HepG2 (cell line): ENCODE results near the gene TMED6. TPM values are rescaled to one million over a fixed set of nuclear protein-coding genes. Genes with fewer than 3 reads are reported as not detected.

Experiments
- AGO2 ChIP-seq: fragments of 200-400 bp; formaldehyde crosslinking; optimal IDR thresholded peaks from 2 replicates; pipeline ENCODE3; 2017; ENCODE audit warnings: mild to moderate bottlenecking, low read depth, low read length, moderate library complexity
- FOXO4 ChIP-seq: sonication (generic); formaldehyde crosslinking; conservative IDR thresholded peaks from 2 replicates; pipeline ENCODE4 v1.8.1; 2023; ENCODE audit warnings: missing genetic modification reagents
- HNF4A ChIP-seq: sonication (generic); formaldehyde crosslinking; IDR thresholded peaks from 2 replicates; pipeline ENCODE4 v1.4.0; 2020; ENCODE audit warnings: missing genetic modification reagents
- LCORL ChIP-seq, 2 experiments: fragments of 450-650 bp in 1 of 2; sonication (generic) in 1 of 2; formaldehyde crosslinking in 1 of 2; IDR thresholded peaks; 2 replicates each; pipeline versions ENCODE4 v1.5.0 to v1.6.1; 2017 to 2020; ENCODE audit warnings: antibody characterized with exemption in 1 of 2, missing genetic modification reagents in 1 of 2
- POLR2G ChIP-seq: fragments of 200-400 bp; formaldehyde crosslinking; IDR thresholded peaks from 2 replicates; pipeline ENCODE4 v1.6.1; 2018; ENCODE audit warnings: mild to moderate bottlenecking, low read depth, low read length, moderate library complexity
- RBM22 ChIP-seq: fragments of 200-400 bp; formaldehyde crosslinking; optimal IDR thresholded peaks from 2 replicates; pipeline ENCODE3; 2017; ENCODE audit warnings: mild to moderate bottlenecking, low read length, moderate library complexity
- ZC3H13 ChIP-seq: sonication (generic); formaldehyde crosslinking; IDR thresholded peaks from 2 replicates; pipeline ENCODE4 v1.8.1; 2023; ENCODE audit warnings: mild to moderate bottlenecking, missing genetic modification reagents, moderate library complexity
- ZNF713 ChIP-seq: sonication (generic); formaldehyde crosslinking; IDR thresholded peaks from 2 replicates; pipeline ENCODE4 v1.4.0; 2020; ENCODE audit warnings: mild to moderate bottlenecking, missing genetic modification reagents
- polyA plus RNA-seq, 8 experiments: library from polyadenylated mRNA; depleted of rRNA in 3 of 8; stranded (reverse) in 7 of 8; unstranded in 1 of 8; fragments of >200 nt; fragmentation: Illumina TruSeq in 4 of 8; extraction: Trizol in 4 of 8; gene quantifications; 2 replicates each; pipeline versions ENCODE4 v1.2.1 to v1.2.3, GENCODE V29; 2011 to 2016; ENCODE audit warnings: low read depth in 4 of 8, missing spikeins in 1 of 8, mixed read lengths in 1 of 8; ENCODE audit not compliant: insufficient read depth in 1 of 8
- total RNA-seq, 5 experiments: library from RNA; depleted of rRNA; stranded (reverse); fragments of >200 nt; fragmentation: Illumina TruSeq; extraction: Trizol; gene quantifications; 2 replicates each; pipeline ENCODE4 v1.2.3, GENCODE V29; 2016; ENCODE audit warnings: low read depth in 1 of 5
- TF ChIP-seq, protein P1 (sequence below): sonication (generic); formaldehyde crosslinking; IDR thresholded peaks from 2 replicates; pipeline ENCODE4 v1.9.0; 2022; ENCODE audit warnings: low read depth, missing genetic modification reagents
- TF ChIP-seq, protein P2 (sequence below): sonication (generic); formaldehyde crosslinking; IDR thresholded peaks from 2 replicates; pipeline ENCODE4 v1.5.0; 2020; ENCODE audit warnings: mild to moderate bottlenecking, missing genetic modification reagents
- TF ChIP-seq, protein P3 (sequence below): sonication (generic); formaldehyde crosslinking; IDR thresholded peaks from 2 replicates; pipeline ENCODE4 v1.5.1; 2020; ENCODE audit warnings: mild to moderate bottlenecking, missing genetic modification reagents, moderate library complexity

TMED6 gene
- total and polyA plus RNA-seq, 2 of the 13 experiments (the other 11 are each of a cell fraction or from before 2014, with no cell fraction given), result 9.8 to 14.4 TPM

DNA sequence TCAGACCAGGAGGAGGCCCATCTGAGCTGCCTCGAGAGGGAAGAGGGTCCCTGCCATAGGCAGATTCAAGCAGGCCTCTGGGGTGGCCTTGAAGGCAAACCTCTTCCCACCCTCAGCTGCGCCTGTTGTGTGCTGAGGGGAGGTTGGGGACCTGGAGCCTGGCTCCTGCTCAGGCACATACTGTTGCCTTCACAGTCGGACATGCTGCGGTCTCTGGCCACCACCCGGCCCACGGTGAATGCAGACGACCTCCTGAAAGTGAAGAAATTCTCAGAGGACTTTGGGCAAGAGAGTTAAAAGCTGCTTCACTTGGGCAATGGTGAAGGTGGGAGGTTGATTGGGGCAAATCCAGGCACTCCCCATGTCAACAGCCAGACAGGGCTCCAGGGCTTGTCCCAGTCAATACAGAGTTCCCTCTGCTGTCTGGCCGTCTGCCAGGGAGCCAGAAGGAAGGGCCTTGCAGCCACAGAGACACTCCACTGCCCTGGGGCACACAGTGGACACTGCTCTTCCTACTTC lies 27.5 kb downstream of the TMED6 start (continued):
- TF ChIP-seq FOXO4, result 0 out of 2 replicates have a peak, but pooled peaks have one; percentile 87
- TF ChIP-seq RBM22, result peak; percentile 30
- TF ChIP-seq AGO2, result peak; percentile 88
- TF ChIP-seq ZC3H13 (CRISPR knock-in tag), result 0 out of 2 replicates have a peak, but pooled peaks have one; percentile 35
- TF ChIP-seq, protein P1, sequence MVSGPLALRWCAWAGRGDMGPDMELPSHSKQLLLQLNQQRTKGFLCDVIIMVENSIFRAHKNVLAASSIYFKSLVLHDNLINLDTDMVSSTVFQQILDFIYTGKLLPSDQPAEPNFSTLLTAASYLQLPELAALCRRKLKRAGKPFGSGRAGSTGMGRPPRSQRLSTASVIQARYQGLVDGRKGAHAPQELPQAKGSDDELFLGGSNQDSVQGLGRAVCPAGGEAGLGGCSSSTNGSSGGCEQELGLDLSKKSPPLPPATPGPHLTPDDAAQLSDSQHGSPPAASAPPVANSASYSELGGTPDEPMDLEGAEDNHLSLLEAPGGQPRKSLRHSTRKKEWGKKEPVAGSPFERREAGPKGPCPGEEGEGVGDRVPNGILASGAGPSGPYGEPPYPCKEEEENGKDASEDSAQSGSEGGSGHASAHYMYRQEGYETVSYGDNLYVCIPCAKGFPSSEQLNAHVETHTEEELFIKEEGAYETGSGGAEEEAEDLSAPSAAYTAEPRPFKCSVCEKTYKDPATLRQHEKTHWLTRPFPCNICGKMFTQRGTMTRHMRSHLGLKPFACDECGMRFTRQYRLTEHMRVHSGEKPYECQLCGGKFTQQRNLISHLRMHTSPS (CRISPR knock-in tag), result no peak
- TF ChIP-seq, protein P2, sequence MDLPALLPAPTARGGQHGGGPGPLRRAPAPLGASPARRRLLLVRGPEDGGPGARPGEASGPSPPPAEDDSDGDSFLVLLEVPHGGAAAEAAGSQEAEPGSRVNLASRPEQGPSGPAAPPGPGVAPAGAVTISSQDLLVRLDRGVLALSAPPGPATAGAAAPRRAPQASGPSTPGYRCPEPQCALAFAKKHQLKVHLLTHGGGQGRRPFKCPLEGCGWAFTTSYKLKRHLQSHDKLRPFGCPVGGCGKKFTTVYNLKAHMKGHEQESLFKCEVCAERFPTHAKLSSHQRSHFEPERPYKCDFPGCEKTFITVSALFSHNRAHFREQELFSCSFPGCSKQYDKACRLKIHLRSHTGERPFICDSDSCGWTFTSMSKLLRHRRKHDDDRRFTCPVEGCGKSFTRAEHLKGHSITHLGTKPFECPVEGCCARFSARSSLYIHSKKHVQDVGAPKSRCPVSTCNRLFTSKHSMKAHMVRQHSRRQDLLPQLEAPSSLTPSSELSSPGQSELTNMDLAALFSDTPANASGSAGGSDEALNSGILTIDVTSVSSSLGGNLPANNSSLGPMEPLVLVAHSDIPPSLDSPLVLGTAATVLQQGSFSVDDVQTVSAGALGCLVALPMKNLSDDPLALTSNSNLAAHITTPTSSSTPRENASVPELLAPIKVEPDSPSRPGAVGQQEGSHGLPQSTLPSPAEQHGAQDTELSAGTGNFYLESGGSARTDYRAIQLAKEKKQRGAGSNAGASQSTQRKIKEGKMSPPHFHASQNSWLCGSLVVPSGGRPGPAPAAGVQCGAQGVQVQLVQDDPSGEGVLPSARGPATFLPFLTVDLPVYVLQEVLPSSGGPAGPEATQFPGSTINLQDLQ (CRISPR knock-in tag), result no peak
- TF ChIP-seq ZNF713, result no peak
- no peak; the same call in 1 of the 2 replicates for TF ChIP-seq HNF4A (CRISPR knock-in tag)
- no peak for TF ChIP-seq LCORL (IDR thresholded peaks at IDR 0.05)
- 0 out of 2 replicates have a peak, but pooled peaks have one; percentile 28 for TF ChIP-seq LCORL (CRISPR knock-in tag; IDR thresholded peaks at IDR 0.05)
- TF ChIP-seq, protein P3, sequence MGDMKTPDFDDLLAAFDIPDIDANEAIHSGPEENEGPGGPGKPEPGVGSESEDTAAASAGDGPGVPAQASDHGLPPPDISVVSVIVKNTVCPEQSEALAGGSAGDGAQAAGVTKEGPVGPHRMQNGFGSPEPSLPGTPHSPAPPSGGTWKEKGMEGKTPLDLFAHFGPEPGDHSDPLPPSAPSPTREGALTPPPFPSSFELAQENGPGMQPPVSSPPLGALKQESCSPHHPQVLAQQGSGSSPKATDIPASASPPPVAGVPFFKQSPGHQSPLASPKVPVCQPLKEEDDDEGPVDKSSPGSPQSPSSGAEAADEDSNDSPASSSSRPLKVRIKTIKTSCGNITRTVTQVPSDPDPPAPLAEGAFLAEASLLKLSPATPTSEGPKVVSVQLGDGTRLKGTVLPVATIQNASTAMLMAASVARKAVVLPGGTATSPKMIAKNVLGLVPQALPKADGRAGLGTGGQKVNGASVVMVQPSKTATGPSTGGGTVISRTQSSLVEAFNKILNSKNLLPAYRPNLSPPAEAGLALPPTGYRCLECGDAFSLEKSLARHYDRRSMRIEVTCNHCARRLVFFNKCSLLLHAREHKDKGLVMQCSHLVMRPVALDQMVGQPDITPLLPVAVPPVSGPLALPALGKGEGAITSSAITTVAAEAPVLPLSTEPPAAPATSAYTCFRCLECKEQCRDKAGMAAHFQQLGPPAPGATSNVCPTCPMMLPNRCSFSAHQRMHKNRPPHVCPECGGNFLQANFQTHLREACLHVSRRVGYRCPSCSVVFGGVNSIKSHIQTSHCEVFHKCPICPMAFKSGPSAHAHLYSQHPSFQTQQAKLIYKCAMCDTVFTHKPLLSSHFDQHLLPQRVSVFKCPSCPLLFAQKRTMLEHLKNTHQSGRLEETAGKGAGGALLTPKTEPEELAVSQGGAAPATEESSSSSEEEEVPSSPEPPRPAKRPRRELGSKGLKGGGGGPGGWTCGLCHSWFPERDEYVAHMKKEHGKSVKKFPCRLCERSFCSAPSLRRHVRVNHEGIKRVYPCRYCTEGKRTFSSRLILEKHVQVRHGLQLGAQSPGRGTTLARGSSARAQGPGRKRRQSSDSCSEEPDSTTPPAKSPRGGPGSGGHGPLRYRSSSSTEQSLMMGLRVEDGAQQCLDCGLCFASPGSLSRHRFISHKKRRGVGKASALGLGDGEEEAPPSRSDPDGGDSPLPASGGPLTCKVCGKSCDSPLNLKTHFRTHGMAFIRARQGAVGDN (CRISPR knock-in tag), result 0 out of 2 replicates have a peak, but pooled peaks have one; percentile 20
- TF ChIP-seq POLR2G, result 0 out of 2 replicates have a peak, but pooled peaks have one; percentile 15
